HL-60 (cell line): ENCODE measurements around the gene NOTCH3.

Source experiments
- DNase-seq, 2 experiments: peaks; one replicate each; pipeline ENCODE4 v3.0.0-alpha.2; 2010 to 2020; ENCODE audit warnings: low read depth in 1 of 2, low spot score in 1 of 2
- H3K27ac ChIP-seq: fragments of 250-450 bp; sonication (Bioruptor Pico); replicated peaks from 2 replicates; pipeline ENCODE4 v1.5.1; 2020; ENCODE audit warnings: mild to moderate bottlenecking, moderate library complexity
- H3K27me3 ChIP-seq: fragments of 250-450 bp; sonication (Bioruptor Pico); 2 replicates; pipeline ENCODE4 v1.5.1; 2021; ENCODE audit warnings: mild to moderate bottlenecking, moderate library complexity; ENCODE audit not compliant: insufficient read depth, poor library complexity, severe bottlenecking
- H3K4me3 ChIP-seq: replicated peaks from 2 replicates; pipeline ENCODE4 v1.5.1; 2011; ENCODE audit warnings: mild to moderate bottlenecking, control low read depth, low read length; ENCODE audit not compliant: insufficient read depth
- CTCF ChIP-seq: IDR thresholded peaks from one replicate; pipeline ENCODE4 v1.5.1; 2011; ENCODE audit warnings: low read length, control low read depth, inconsistent platforms; ENCODE audit not compliant: insufficient read depth
- GABPA ChIP-seq: IDR thresholded peaks from 2 replicates; pipeline ENCODE4 v1.6.1; 2012; ENCODE audit warnings: low read depth
- POLR2AphosphoS5 ChIP-seq: IDR thresholded peaks from 2 replicates; pipeline ENCODE4 v1.6.1; 2012; ENCODE audit warnings: low read depth
- SPI1 ChIP-seq: IDR thresholded peaks from 2 replicates; pipeline ENCODE4 v1.6.1; 2012; ENCODE audit warnings: low read depth, mild to moderate bottlenecking, borderline replicate concordance
- TF ChIP-seq, protein P1 (sequence below): IDR thresholded peaks from 2 replicates; pipeline ENCODE4 v1.6.1; 2012; ENCODE audit warnings: low read depth; ENCODE audit not compliant: insufficient replicate concordance

NOTCH3 gene

GRCh38 chr19:15169541-15170285 lies 31.1 kb downstream of the NOTCH3 start:
- Histone ChIP-seq H3K4me3 (no peak overlapping the region), H3K27ac (no peak overlapping the region), H3K27me3 (no peaks in the 10 kb centered on the region)
- TF ChIP-seq, protein P1, sequence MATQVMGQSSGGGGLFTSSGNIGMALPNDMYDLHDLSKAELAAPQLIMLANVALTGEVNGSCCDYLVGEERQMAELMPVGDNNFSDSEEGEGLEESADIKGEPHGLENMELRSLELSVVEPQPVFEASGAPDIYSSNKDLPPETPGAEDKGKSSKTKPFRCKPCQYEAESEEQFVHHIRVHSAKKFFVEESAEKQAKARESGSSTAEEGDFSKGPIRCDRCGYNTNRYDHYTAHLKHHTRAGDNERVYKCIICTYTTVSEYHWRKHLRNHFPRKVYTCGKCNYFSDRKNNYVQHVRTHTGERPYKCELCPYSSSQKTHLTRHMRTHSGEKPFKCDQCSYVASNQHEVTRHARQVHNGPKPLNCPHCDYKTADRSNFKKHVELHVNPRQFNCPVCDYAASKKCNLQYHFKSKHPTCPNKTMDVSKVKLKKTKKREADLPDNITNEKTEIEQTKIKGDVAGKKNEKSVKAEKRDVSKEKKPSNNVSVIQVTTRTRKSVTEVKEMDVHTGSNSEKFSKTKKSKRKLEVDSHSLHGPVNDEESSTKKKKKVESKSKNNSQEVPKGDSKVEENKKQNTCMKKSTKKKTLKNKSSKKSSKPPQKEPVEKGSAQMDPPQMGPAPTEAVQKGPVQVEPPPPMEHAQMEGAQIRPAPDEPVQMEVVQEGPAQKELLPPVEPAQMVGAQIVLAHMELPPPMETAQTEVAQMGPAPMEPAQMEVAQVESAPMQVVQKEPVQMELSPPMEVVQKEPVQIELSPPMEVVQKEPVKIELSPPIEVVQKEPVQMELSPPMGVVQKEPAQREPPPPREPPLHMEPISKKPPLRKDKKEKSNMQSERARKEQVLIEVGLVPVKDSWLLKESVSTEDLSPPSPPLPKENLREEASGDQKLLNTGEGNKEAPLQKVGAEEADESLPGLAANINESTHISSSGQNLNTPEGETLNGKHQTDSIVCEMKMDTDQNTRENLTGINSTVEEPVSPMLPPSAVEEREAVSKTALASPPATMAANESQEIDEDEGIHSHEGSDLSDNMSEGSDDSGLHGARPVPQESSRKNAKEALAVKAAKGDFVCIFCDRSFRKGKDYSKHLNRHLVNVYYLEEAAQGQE, result no peak
- TF ChIP-seq POLR2AphosphoS5 (no peak), GABPA (no peak), CTCF (no peak), SPI1 (no peak)
- no peak for DNase-seq

GRCh38 chr19:15166700-15167099 lies 34.1 kb downstream of the NOTCH3 start:
- no peak for DNase-seq
- H3K4me3 ChIP-seq, result no peak overlapping the region
- TF ChIP-seq, protein P1, result no peak
- TF ChIP-seq GABPA (no peak), CTCF (no peak), SPI1 (no peak), POLR2AphosphoS5 (no peak)
- no peak overlapping the region for H3K27ac ChIP-seq
- no peaks in the 10 kb centered on the region for H3K27me3 ChIP-seq

GRCh38 chr19:15161028-15161984 lies 39.5 kb downstream of the NOTCH3 start:
- Histone ChIP-seq H3K4me3 (no peak overlapping the region), H3K27ac (no peak overlapping the region), H3K27me3 (no peaks in the 10 kb centered on the region)
- DNase-seq, result peak in 1 of 2 experiments; percentile 36
- no peak for TF ChIP-seq GABPA
- no peak for TF ChIP-seq POLR2AphosphoS5
- peak; percentile 52 for TF ChIP-seq CTCF
- no peak for TF ChIP-seq SPI1
- TF ChIP-seq, protein P1, result no peak
